GM18505 (cell line): ENCODE data around the gene PI4K2A.
A peak's percentile ranks its signal among the peaks of the same experiment; 100 is the strongest.
"Not testable (repeated sequence)": the region's sequence is repeated elsewhere in the genome, so short reads cannot be mapped to it uniquely, and the experiment has no call there.

Experiments used
- ATAC-seq: cut with Tn5 transposase; IDR thresholded peaks from one replicate; pipeline ENCODE4 v1.9.1; 2021; ENCODE audit not compliant: unreplicated experiment
- POLR2A ChIP-seq: IDR thresholded peaks from 4 replicates; pipeline ENCODE4 v1.6.1; 2011; ENCODE audit warnings: borderline replicate concordance; ENCODE audit not compliant: insufficient read depth, insufficient read length; ENCODE audit errors: extremely low read depth

The PI4K2A gene

GRCh38 chr10:97611473-97611872, 29.0 kb upstream of the PI4K2A start:
- no peak for TF ChIP-seq POLR2A
- ATAC-seq, result no peak

- TF ChIP-seq POLR2A, result no peak
- ATAC-seq, result no peak
Measured at GRCh38 chr10:97612386-97612785, 28.1 kb upstream of the PI4K2A start.

GRCh38 chr10:97618285-97618684, 22.2 kb upstream of the PI4K2A start:
- no peak for TF ChIP-seq POLR2A
- ATAC-seq, result no peak

DNA sequence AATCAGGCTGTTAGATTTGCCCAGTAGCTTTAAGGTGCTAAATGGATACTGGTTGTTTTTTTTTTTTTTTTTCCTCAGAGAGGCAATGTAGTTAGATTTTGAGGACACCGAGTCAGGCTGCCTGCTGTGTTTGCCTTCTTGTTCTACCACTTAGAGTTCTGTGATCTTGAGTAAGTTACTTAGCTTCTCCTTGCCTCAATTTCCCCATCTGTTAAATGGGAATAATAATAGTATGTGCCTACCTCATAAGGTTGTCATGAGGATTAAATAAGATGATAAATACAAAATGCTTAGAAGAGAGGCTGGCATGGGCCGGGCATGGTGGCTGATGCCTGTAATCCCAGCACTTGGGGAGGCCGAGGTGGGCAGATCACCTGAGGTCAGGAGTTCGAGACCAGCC, 21.7 kb upstream of the PI4K2A start:
- no peak for ATAC-seq
- TF ChIP-seq POLR2A, result no peak

GRCh38 chr10:97623277-97623676, 17.2 kb upstream of the PI4K2A start:
- TF ChIP-seq POLR2A, result no peak
- no peak for ATAC-seq

DNA sequence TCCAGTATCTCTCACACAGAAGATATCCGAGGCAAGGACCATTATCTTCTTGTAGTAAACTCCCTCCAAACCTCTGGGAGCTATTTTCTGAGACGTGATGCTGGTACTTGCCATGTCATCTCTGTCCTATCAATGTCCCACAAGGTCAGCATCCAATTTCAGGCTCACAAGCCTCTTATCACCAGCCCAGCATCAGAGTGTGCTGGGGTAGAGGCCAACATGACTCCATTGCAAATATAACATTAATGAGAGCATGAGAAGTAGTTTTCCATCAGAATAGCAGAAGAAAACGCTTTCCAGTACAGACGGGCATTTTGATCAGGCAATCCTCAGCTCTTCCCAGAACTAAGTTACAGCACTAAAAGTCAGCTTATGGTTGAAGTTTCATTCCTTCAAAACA, 12.7 kb upstream of the PI4K2A start:
- ATAC-seq, result no peak
- TF ChIP-seq POLR2A, result no peak

GRCh38 chr10:97628228-97628627, 12.2 kb upstream of the PI4K2A start:
- ATAC-seq, result no peak
- no peak for TF ChIP-seq POLR2A

DNA sequence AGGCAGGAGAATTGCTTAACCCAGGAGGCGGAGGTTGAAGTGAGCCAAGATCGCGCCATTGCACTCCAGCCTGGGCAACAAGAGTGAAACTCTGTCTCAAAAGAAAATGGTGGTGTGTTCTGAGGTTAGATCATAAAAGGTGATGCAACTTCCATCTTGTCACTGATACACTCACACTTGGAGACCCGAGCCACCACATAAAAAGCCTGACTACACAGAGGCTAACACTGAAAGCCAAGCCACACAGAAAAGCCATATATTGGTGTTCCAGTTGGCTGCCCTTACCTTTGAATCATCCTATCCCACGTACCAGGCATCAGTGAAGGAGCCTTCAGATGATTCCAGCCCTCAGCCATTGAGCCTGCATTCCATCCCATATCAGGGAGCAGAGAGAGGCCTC, 11.2 kb upstream of the PI4K2A start:
- TF ChIP-seq POLR2A, result no peak
- ATAC-seq, result no peak

GRCh38 chr10:97631098-97631497, 9.4 kb upstream of the PI4K2A start:
- ATAC-seq, result no peak
- no peak for TF ChIP-seq POLR2A

DNA sequence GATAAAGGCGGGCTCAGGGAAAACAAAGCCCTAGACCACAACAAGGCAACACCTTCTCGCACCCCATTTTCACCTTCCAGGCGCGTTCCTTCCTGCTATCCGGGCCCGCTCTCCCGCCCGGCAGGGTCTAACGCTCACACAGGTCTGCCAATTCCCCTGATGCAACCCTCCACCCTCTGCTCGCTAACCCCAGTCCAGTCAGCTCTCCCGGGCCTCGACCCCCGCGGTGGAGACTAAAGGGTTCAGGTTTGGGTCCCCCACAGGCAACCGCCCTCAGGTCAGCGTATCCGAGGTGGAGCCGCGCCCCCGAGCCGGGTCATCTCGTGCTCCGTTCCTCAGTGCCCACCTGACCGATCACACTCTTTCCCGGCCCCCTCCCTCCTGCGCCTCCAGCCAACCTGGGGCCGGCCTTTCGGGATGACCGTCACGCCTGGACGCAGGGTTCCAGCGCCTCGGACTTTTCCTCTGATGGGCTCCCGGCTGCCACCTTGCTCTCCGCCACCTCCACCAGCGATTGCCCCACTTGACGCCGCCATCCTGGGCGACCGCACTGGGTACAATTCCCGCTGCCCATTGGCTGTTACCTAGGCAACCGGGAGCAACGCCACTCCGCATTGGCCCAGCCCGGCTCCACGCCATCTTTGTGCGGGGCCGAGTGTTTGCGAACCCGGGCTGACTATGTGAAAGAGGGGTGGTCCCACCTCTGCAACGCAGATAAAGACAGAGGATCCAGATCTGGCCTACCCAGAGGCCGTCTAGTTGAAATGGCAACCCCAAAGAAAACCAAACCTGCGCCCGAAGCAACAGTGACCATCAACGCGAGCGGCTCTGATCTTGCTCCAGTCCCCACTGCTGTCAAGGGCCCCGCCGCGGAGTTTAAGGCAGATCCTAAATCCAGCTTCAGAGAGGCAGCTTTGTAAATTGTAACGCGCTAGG, 7.3 kb upstream of the PI4K2A start, which contains the start of gene MORN4:
MORN4 (minus strand) TSS at position 552 of the 936 bp plus-strand sequence. CDS start 13,847 bp downstream, outside the sequence.
- peak; percentile 49 for TF ChIP-seq POLR2A
- ATAC-seq, result peak; percentile 98

- TF ChIP-seq POLR2A, result no peak
- ATAC-seq, result no peak
Measured at GRCh38 chr10:97633921-97634320, 6.5 kb upstream of the PI4K2A start.

DNA sequence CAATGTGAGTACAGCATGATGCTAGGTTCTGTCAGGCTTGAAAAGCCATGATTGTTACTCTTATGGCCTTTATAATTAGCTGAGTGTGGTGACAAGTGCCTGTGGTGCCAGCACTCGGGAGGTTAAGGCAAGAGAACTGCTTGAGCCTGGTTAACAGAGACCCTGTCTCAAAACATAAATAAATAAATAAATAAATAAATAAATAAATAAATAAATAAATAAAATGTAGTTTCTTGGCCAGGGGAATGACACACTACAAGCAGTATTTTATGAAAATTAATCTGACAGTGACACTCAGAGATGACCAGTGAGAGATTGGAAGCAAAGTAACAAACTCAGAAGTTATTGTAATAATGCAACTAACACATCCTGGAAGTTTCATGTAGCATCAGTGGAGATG, 4.9 kb upstream of the PI4K2A start:
- no peak for TF ChIP-seq POLR2A
- no peak for ATAC-seq

GRCh38 chr10:97639090-97639489, 1.4 kb upstream of the PI4K2A start:
- not testable (repeated sequence) for ATAC-seq
